A549 treated with GW870086 at 1 μM for 4 hours (cell line): ENCODE data around the gene ZFP36. TPM values are rescaled to one million over a fixed set of nuclear protein-coding genes. Genes with fewer than 3 reads are reported as not detected.

ENCODE experiments used
- total RNA-seq: library from RNA; stranded (reverse); fragments of 200-300 nt; extraction: Qiagen RNA extraction; gene quantifications from 5 replicates; pipeline ENCODE4 v1.2.3, GENCODE V29; 2022; ENCODE audit warnings: low read depth

Gene ZFP36
- 160 to 246 TPM (median 200 TPM) in 5 replicates for total RNA-seq

GRCh38 chr19:39406656-39407409 is at the start of gene ZFP36:
ZFP36 (plus strand) TSS chr19:39406847; CDS start chr19:39406905, 58 bp downstream.

GRCh38 chr19:39390751-39391437 is 15.8 kb upstream of the ZFP36 start, which contains the start of the genes MED29 and PAF1:
MED29 (plus strand) TSS chr19:39391378; CDS start chr19:39391423, 45 bp downstream.
PAF1 (minus strand) TSS chr19:39391106; CDS start chr19:39390864, 242 bp downstream.

GRCh38 chr19:39412100-39412866 is 5.6 kb downstream of the ZFP36 start, which contains the start of gene PLEKHG2:
PLEKHG2 (plus strand) TSS chr19:39412669; CDS start chr19:39414087, 1,418 bp downstream.

GRCh38 chr19:39435499-39436349 is 29.1 kb downstream of the ZFP36 start, which contains the start of gene RPS16:
RPS16 (minus strand) TSS chr19:39435949; CDS start chr19:39435895, 54 bp downstream.

GRCh38 chr19:39445196-39446111 is 38.8 kb downstream of the ZFP36 start, which contains the start of gene SUPT5H:
SUPT5H (plus strand) TSS chr19:39445582; CDS start chr19:39445891, 309 bp downstream.

Other genes with a start within 250 kb of the ZFP36 start
- gene NCCRP1, start 209.9 kb upstream of the ZFP36 start, total RNA-seq: 1.00 to 2.3 TPM (median 1.6 TPM) in 5 replicates
- not detected in 5 replicates for gene SYCN, start 202.6 kb upstream of the ZFP36 start, total RNA-seq
- not detected in 5 replicates for gene IFNL3, start 161.8 kb upstream of the ZFP36 start, total RNA-seq
- gene IFNL4, start 158.0 kb upstream of the ZFP36 start, total RNA-seq: not detected in 5 replicates
- gene IFNL2, start 138.5 kb upstream of the ZFP36 start, total RNA-seq: not detected in 5 replicates
- 0.27 TPM in 1 of 5 replicates, not detected in the others for gene IFNL1, start 110.4 kb upstream of the ZFP36 start, total RNA-seq
- 8.1 to 10.8 TPM (median 10.2 TPM) in 5 replicates for gene LRFN1, start 86.0 kb upstream of the ZFP36 start, total RNA-seq
- gene GMFG, start 70.8 kb upstream of the ZFP36 start, total RNA-seq: 0.35 to 1.1 TPM (median 0.66 TPM) in 5 replicates
- 120 to 179 TPM (median 169 TPM) in 5 replicates for gene SAMD4B, start 64.4 kb upstream of the ZFP36 start, total RNA-seq
- gene PAF1, start 15.7 kb upstream of the ZFP36 start, total RNA-seq: 69.9 to 72.7 TPM (median 71.6 TPM) in 5 replicates
- gene MED29, start 15.5 kb upstream of the ZFP36 start, total RNA-seq: 72.5 to 75.5 TPM (median 74.8 TPM) in 5 replicates
- 78.8 to 119 TPM (median 96.5 TPM) in 5 replicates for gene PLEKHG2, start 5.8 kb downstream of the ZFP36 start, total RNA-seq
- 6,743 to 7,584 TPM (median 7,284 TPM) in 5 replicates for gene RPS16, start 29.1 kb downstream of the ZFP36 start, total RNA-seq
- gene SUPT5H, start 38.7 kb downstream of the ZFP36 start, total RNA-seq: 163 to 198 TPM (median 184 TPM) in 5 replicates
- 173 to 225 TPM (median 219 TPM) in 5 replicates for gene TIMM50, start 74.0 kb downstream of the ZFP36 start, total RNA-seq
- 8.3 to 11.1 TPM (median 10.1 TPM) in 5 replicates for gene DLL3, start 92.1 kb downstream of the ZFP36 start, total RNA-seq
- gene SELENOV, start 108.3 kb downstream of the ZFP36 start, total RNA-seq: not detected in 5 replicates
- gene EID2B, start 126.0 kb downstream of the ZFP36 start, total RNA-seq: 7.9 to 9.5 TPM (median 8.3 TPM) in 5 replicates
- 35.5 to 48.6 TPM (median 43.8 TPM) in 5 replicates for gene EID2, start 133.3 kb downstream of the ZFP36 start, total RNA-seq
- not detected in 5 replicates for gene LGALS13, start 195.7 kb downstream of the ZFP36 start, total RNA-seq
- gene LGALS16, start 249.1 kb downstream of the ZFP36 start, total RNA-seq: not detected in 5 replicates